LNCAP (cell line): ENCODE data around the gene SGSM1.

Experiments
- CTCF ChIP-seq: fragments of 450-650 bp; IDR thresholded peaks from 2 replicates; pipeline ENCODE4 v1.5.1; 2017; ENCODE audit warnings: mild to moderate bottlenecking

SGSM1 gene

GRCh38 chr22:24768537-24769374 lies 37.3 kb upstream of the SGSM1 start:
- TF ChIP-seq CTCF = peak; percentile 88

- peak; percentile 56 for TF ChIP-seq CTCF
Observed at GRCh38 chr22:24772493-24773220, 33.4 kb upstream of the SGSM1 start.

GRCh38 chr22:24775769-24776492 lies 30.1 kb upstream of the SGSM1 start:
- no peak for TF ChIP-seq CTCF

GRCh38 chr22:24776525-24776924 lies 29.5 kb upstream of the SGSM1 start:
- no peak for TF ChIP-seq CTCF

- TF ChIP-seq CTCF = no peak
Observed at GRCh38 chr22:24789516-24789915, 16.5 kb upstream of the SGSM1 start.

- no peak for TF ChIP-seq CTCF
Observed at GRCh38 chr22:24791362-24791761, 14.6 kb upstream of the SGSM1 start.

GRCh38 chr22:24796056-24796455 lies 10.0 kb upstream of the SGSM1 start:
- no peak for TF ChIP-seq CTCF
